HepG2 (cell line): ENCODE data around the gene SAP25. TPM values are rescaled to one million over a fixed set of nuclear protein-coding genes. Genes with fewer than 3 reads are reported as not detected.

Source experiments
- ELF3 ChIP-seq: IDR thresholded peaks from 2 replicates; pipeline ENCODE4 v1.6.1; 2016; ENCODE audit warnings: missing genetic modification reagents, missing compliant biosample characterization
- FOXA1 ChIP-seq, 2 experiments: fragments of 450-650 bp in 1 of 2; sonication (generic) in 1 of 2; formaldehyde crosslinking in 1 of 2; IDR thresholded peaks; 2 replicates each; pipeline versions ENCODE4 v1.4.0 to v1.6.1; 2016 to 2020; ENCODE audit warnings: missing genetic modification reagents in 1 of 2
- HOXA9 ChIP-seq: sonication (generic); formaldehyde crosslinking; IDR thresholded peaks from 2 replicates; pipeline ENCODE4 v1.8.1; 2022; ENCODE audit warnings: missing genetic modification reagents, mild to moderate bottlenecking, moderate library complexity, borderline replicate concordance
- POLR2A ChIP-seq, 2 experiments: IDR thresholded peaks; 2 replicates each; pipeline ENCODE4 v1.6.1; 2011; ENCODE audit warnings: low read depth in 2 of 2, low read length in 2 of 2, mild to moderate bottlenecking in 1 of 2, moderate library complexity in 1 of 2; ENCODE audit not compliant: insufficient read depth in 1 of 2
- SALL2 ChIP-seq: sonication (generic); formaldehyde crosslinking; IDR thresholded peaks from 2 replicates; pipeline ENCODE4 v1.8.1; 2023; ENCODE audit warnings: mild to moderate bottlenecking, missing genetic modification reagents, inconsistent platforms
- SATB2 ChIP-seq: sonication (generic); formaldehyde crosslinking; IDR thresholded peaks from 2 replicates; pipeline ENCODE4 v1.5.0; 2020; ENCODE audit warnings: missing genetic modification reagents
- SRF ChIP-seq: IDR thresholded peaks from 2 replicates; pipeline ENCODE4 v1.6.1; 2011; ENCODE audit warnings: mild to moderate bottlenecking, low read depth, low read length, moderate library complexity
- TAF1 ChIP-seq: sonication (generic); formaldehyde crosslinking; IDR thresholded peaks from 2 replicates; pipeline ENCODE4 v1.4.0; 2020; ENCODE audit warnings: missing genetic modification reagents
- ZFAT ChIP-seq: sonication (generic); formaldehyde crosslinking; conservative IDR thresholded peaks from 2 replicates; pipeline ENCODE4 v1.8.1; 2023; ENCODE audit warnings: missing genetic modification reagents, inconsistent platforms
- ZFP36 ChIP-seq: fragments of 150-350 bp; IDR thresholded peaks from 2 replicates; pipeline ENCODE4 v1.6.1; 2018; ENCODE audit warnings: borderline replicate concordance, low read length, low read depth; ENCODE audit not compliant: partially characterized antibody
- ZKSCAN1 ChIP-seq: fragments of 150-350 bp; IDR thresholded peaks from 2 replicates; pipeline ENCODE4 v1.6.1; 2014; ENCODE audit warnings: low read length
- ZNF20 ChIP-seq: sonication (generic); formaldehyde crosslinking; IDR thresholded peaks from 2 replicates; pipeline ENCODE4 v1.4.0; 2020; ENCODE audit warnings: mild to moderate bottlenecking, moderate library complexity, missing genetic modification reagents
- ZNF558 ChIP-seq: sonication (generic); formaldehyde crosslinking; IDR thresholded peaks from 2 replicates; pipeline ENCODE4 v1.9.0; 2022; ENCODE audit warnings: mild to moderate bottlenecking, missing genetic modification reagents, borderline replicate concordance
- ZNF607 ChIP-seq: sonication (generic); formaldehyde crosslinking; IDR thresholded peaks from 2 replicates; pipeline ENCODE4 v1.5.1; 2020; ENCODE audit warnings: missing genetic modification reagents, mild to moderate bottlenecking, borderline replicate concordance
- ZNF615 ChIP-seq: sonication (generic); formaldehyde crosslinking; IDR thresholded peaks from 2 replicates; pipeline ENCODE4 v1.5.0; 2020; ENCODE audit warnings: mild to moderate bottlenecking, missing genetic modification reagents, borderline replicate concordance
- ZNF616 ChIP-seq: sonication (generic); formaldehyde crosslinking; IDR thresholded peaks from 2 replicates; pipeline ENCODE4 v1.5.0; 2020; ENCODE audit warnings: low read depth, mild to moderate bottlenecking, missing genetic modification reagents
- ZNF747 ChIP-seq: sonication (generic); formaldehyde crosslinking; IDR thresholded peaks from 2 replicates; pipeline ENCODE4 v1.8.1; 2023; ENCODE audit warnings: missing genetic modification reagents, mild to moderate bottlenecking, borderline replicate concordance
- ZNF781 ChIP-seq: sonication (generic); formaldehyde crosslinking; IDR thresholded peaks from 2 replicates; pipeline ENCODE4 v1.5.1; 2020; ENCODE audit warnings: borderline replicate concordance, mild to moderate bottlenecking, missing genetic modification reagents; ENCODE audit errors: not compliant biosample characterization
- ZSCAN25 ChIP-seq: sonication (generic); formaldehyde crosslinking; IDR thresholded peaks from 2 replicates; pipeline ENCODE4 v1.8.0; 2022; ENCODE audit warnings: mild to moderate bottlenecking, missing genetic modification reagents
- ZSCAN30 ChIP-seq: sonication (generic); formaldehyde crosslinking; IDR thresholded peaks from 2 replicates; pipeline ENCODE4 v1.5.0; 2020; ENCODE audit warnings: mild to moderate bottlenecking, missing genetic modification reagents
- polyA plus RNA-seq, 8 experiments: library from polyadenylated mRNA; depleted of rRNA in 3 of 8; stranded (reverse) in 7 of 8; unstranded in 1 of 8; fragments of >200 nt; fragmentation: Illumina TruSeq in 4 of 8; extraction: Trizol in 4 of 8; gene quantifications; 2 replicates each; pipeline versions ENCODE4 v1.2.1 to v1.2.3, GENCODE V29; 2011 to 2016; ENCODE audit warnings: low read depth in 4 of 8, missing spikeins in 1 of 8, mixed read lengths in 1 of 8; ENCODE audit not compliant: insufficient read depth in 1 of 8
- total RNA-seq, 5 experiments: library from RNA; depleted of rRNA; stranded (reverse); fragments of >200 nt; fragmentation: Illumina TruSeq; extraction: Trizol; gene quantifications; 2 replicates each; pipeline ENCODE4 v1.2.3, GENCODE V29; 2016; ENCODE audit warnings: low read depth in 1 of 5
- TF ChIP-seq, protein P1 (sequence below): sonication (generic); formaldehyde crosslinking; IDR thresholded peaks from 2 replicates; pipeline ENCODE4 v1.4.0; 2020; ENCODE audit warnings: missing genetic modification reagents
- TF ChIP-seq, protein P2 (sequence below): sonication (generic); formaldehyde crosslinking; IDR thresholded peaks from 2 replicates; pipeline ENCODE4 v1.5.0; 2020; ENCODE audit warnings: mild to moderate bottlenecking, missing genetic modification reagents, borderline replicate concordance
- TF ChIP-seq, protein P3 (sequence below): sonication (generic); formaldehyde crosslinking; IDR thresholded peaks from 2 replicates; pipeline ENCODE4 v1.4.0; 2020; ENCODE audit warnings: missing genetic modification reagents, mild to moderate bottlenecking, borderline replicate concordance

The SAP25 gene
- total and polyA plus RNA-seq, 2 of the 13 experiments (the other 11 are each of a cell fraction or from before 2014, with no cell fraction given) = 0.15 to 0.20 TPM

DNA sequence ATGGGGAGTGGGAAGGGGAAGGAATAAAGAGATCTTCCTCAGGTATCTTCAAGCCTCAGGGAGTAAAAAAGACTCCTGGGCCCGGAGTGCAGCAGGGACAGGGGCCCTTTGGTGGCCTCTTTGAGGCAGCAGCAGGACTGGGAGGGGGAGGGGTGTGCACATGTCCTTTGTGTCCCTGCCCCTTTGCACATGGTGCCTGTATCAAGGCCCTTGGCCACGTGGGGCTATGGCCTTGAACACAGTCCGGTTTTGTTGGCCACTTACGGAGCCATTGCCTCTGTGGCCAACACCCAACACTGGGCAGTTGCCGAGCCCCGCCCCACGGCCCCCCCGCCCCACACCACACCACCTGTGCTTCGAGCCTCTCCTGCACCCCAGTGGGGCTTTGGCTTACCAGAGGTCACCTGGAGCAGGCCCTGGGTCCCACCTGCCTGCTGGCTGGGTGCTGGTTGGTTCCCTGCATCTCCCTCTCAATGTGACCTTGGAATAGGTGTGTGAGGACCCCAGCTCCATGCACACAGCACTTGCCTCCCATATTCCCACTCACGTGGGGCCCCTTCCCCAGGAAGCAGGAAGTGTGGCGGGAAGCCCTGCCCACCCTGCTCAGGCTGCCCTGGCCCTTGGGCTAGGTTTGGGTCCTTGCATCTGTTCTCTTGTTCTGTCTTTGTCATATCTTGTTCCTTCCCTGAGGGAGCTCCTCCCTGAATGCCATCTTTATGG lies 5.4 kb downstream of the SAP25 start (continued):
- TF ChIP-seq HOXA9 (CRISPR knock-in tag) (0 out of 2 replicates have a peak, but pooled peaks have one; percentile 49), SRF (no peak), ZNF20 (CRISPR knock-in tag) (0 out of 2 replicates have a peak, but pooled peaks have one; percentile 36), ZNF747 (CRISPR knock-in tag) (peak; percentile 63), ZNF558 (CRISPR knock-in tag) (peak; percentile 99), FOXA1 (IDR thresholded peaks at IDR 0.05) (no peak), FOXA1 (CRISPR knock-in tag; IDR thresholded peaks at IDR 0.05) (peak; percentile 38), ZNF616 (no peak), ZNF615 (CRISPR knock-in tag) (0 out of 2 replicates have a peak, but pooled peaks have one; percentile 50), ZSCAN25 (CRISPR knock-in tag) (no peak), POLR2A (IDR thresholded peaks at IDR 0.05; ENCODE audit: insufficient read depth in 1 of 2, low read depth in 2 of 2, low read length in 2 of 2) (peak in 1 of 2 experiments; percentile 64; a peak in 2 of 4 replicates), SATB2 (peak; percentile 70; the same call in 1 of the 2 replicates), TAF1 (CRISPR knock-in tag) (no peak), ZSCAN30 (CRISPR knock-in tag) (no peak), ELF3 (CRISPR knock-in tag) (peak; percentile 19; the same call in 1 of the 2 replicates), ZFAT (CRISPR knock-in tag) (no peak; the same call in 1 of the 2 replicates), ZNF781 (peak; percentile 6), ZFP36 (no peak), SALL2 (CRISPR knock-in tag) (peak; percentile 43), ZKSCAN1 (no peak), ZNF607 (peak; percentile 62)
- TF ChIP-seq, protein P1, sequence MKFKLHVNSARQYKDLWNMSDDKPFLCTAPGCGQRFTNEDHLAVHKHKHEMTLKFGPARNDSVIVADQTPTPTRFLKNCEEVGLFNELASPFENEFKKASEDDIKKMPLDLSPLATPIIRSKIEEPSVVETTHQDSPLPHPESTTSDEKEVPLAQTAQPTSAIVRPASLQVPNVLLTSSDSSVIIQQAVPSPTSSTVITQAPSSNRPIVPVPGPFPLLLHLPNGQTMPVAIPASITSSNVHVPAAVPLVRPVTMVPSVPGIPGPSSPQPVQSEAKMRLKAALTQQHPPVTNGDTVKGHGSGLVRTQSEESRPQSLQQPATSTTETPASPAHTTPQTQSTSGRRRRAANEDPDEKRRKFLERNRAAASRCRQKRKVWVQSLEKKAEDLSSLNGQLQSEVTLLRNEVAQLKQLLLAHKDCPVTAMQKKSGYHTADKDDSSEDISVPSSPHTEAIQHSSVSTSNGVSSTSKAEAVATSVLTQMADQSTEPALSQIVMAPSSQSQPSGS (CRISPR knock-in tag) = peak; percentile 81; the same call in 1 of the 2 replicates
- TF ChIP-seq, protein P2, sequence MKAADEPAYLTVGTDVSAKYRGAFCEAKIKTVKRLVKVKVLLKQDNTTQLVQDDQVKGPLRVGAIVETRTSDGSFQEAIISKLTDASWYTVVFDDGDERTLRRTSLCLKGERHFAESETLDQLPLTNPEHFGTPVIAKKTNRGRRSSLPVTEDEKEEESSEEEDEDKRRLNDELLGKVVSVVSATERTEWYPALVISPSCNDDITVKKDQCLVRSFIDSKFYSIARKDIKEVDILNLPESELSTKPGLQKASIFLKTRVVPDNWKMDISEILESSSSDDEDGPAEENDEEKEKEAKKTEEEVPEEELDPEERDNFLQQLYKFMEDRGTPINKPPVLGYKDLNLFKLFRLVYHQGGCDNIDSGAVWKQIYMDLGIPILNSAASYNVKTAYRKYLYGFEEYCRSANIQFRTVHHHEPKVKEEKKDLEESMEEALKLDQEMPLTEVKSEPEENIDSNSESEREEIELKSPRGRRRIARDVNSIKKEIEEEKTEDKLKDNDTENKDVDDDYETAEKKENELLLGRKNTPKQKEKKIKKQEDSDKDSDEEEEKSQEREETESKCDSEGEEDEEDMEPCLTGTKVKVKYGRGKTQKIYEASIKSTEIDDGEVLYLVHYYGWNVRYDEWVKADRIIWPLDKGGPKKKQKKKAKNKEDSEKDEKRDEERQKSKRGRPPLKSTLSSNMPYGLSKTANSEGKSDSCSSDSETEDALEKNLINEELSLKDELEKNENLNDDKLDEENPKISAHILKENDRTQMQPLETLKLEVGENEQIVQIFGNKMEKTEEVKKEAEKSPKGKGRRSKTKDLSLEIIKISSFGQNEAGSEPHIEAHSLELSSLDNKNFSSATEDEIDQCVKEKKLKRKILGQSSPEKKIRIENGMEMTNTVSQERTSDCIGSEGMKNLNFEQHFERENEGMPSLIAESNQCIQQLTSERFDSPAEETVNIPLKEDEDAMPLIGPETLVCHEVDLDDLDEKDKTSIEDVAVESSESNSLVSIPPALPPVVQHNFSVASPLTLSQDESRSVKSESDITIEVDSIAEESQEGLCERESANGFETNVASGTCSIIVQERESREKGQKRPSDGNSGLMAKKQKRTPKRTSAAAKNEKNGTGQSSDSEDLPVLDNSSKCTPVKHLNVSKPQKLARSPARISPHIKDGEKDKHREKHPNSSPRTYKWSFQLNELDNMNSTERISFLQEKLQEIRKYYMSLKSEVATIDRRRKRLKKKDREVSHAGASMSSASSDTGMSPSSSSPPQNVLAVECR (CRISPR knock-in tag) = peak; percentile 82; the same call in 1 of the 2 replicates
- TF ChIP-seq, protein P3, sequence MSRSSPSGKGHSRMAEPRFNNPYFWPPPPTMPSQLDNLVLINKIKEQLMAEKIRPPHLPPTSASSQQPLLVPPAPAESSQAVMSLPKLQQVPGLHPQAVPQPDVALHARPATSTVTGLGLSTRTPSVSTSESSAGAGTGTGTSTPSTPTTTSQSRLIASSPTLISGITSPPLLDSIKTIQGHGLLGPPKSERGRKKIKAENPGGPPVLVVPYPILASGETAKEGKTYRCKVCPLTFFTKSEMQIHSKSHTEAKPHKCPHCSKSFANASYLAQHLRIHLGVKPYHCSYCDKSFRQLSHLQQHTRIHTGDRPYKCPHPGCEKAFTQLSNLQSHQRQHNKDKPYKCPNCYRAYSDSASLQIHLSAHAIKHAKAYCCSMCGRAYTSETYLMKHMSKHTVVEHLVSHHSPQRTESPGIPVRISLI (CRISPR knock-in tag) = peak; percentile 52; the same call in 1 of the 2 replicates
